ENCODE measurements around the gene ACKR2.

- TF ChIP-seq CTCF (IDR thresholded peaks at IDR 0.05) (no peak), POLR2A (IDR thresholded peaks at IDR 0.05) (no peak)
Observed at GRCh38 chr3:42867138-42867537, 57.9 kb downstream of the ACKR2 start.
